ENCODE results near the gene ACLY. TPM values are rescaled to one million over a fixed set of nuclear protein-coding genes. Genes with fewer than 3 reads are reported as not detected.

ACLY gene
- total and polyA plus RNA-seq, 12 donors: 12.1 to 42.2 (median 25.2) TPM

- Histone ChIP-seq H3K4me3 (no peak overlapping the region), H3K9me3 (no peaks in the 10 kb centered on the region), H3K27me3 (no peaks in the 10 kb centered on the region), H3K36me3 (peaks cover 0 to 61% (median 20%) of the 10 kb centered on the region in 9 donors), H3K27ac (no peak overlapping the region), H3K4me1 (no peaks in the 10 kb centered on the region)
- intact Hi-C loops (cut with DNase I): no loop called here
- WGBS, 2 donors: 89 to 90% methylated on average over 19 of the region's 19 CpGs
- DNase-seq (no peak), ATAC-seq (no peak)
- no peak for TF ChIP-seq CTCF (IDR thresholded peaks at IDR 0.05)
Observed at GRCh38 chr17:41825175-41825845, 93.4 kb downstream of the ACLY start.

- Histone ChIP-seq H3K36me3 (peaks cover 0 to 51% (median 10%) of the 10 kb centered on the region in 9 donors), H3K27ac (no peak overlapping the region), H3K4me1 (no peaks in the 10 kb centered on the region), H3K9me3 (no peaks in the 10 kb centered on the region), H3K27me3 (no peaks in the 10 kb centered on the region), H3K4me3 (no peak overlapping the region)
- DNase-seq (no peak), ATAC-seq (no peak)
- 66 to 69% methylated on average over 7 of the region's 7 CpGs for WGBS, 2 donors
- intact Hi-C loops (cut with DNase I): no loop called here
- TF ChIP-seq CTCF (IDR thresholded peaks at IDR 0.05): no peak
Observed at GRCh38 chr17:41824086-41824485, 94.7 kb downstream of the ACLY start.

DNA sequence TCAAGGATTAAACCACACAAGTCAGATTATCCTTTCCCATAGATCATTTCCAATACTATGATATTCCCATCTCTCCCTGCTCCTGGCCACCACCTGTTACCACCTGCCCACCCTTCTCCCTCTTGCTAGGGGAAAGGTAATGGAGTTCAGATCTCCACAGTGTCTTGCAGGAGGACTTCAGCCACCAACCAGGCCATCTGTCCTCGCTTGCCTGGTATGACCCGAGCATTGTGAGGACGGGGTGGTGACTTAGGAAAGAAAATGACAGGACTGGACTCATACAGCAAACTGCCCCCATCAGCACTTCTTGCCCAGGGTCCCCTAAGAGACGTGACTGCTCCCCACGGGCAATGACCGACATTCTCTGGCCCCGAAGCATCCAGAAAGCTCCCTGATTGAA is 95.2 kb downstream of the ACLY start:
- TF ChIP-seq CTCF (IDR thresholded peaks at IDR 0.05): no peak
- intact Hi-C loops (cut with DNase I): no loop called here
- 89 to 92% methylated on average over 7 of the region's 7 CpGs for WGBS, 2 donors

DNA sequence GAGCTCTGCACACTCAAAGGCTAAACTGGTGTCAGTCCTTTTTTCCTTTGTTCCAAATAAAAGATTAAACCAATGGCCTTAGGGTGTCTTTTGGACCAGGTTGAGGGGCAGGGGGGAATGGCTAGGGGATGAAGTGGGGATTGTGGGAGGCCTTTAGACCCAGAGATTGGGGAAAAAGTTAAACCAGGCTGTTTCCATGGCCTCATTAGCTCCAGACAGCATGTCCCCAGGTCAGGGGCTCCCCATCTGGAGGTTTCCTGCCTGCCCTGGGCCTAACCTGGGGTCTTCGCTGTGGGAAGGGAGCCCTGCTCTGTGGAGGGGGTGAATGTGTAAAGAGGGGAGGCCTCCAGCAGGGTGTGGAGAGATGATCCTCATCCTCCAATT is 95.6 kb downstream of the ACLY start:
- ATAC-seq (no peak), DNase-seq (no peak)
- intact Hi-C loops (cut with DNase I): no loop called here
- WGBS, 2 donors: 90 to 93% methylated on average over 1 of the region's 1 CpG
- H3K4me3 ChIP-seq: no peak overlapping the region
- no peaks in the 10 kb centered on the region for H3K4me1 ChIP-seq
- no peak overlapping the region for H3K27ac ChIP-seq
- H3K27me3 ChIP-seq: no peaks in the 10 kb centered on the region
- no peak for TF ChIP-seq CTCF (IDR thresholded peaks at IDR 0.05)
- H3K9me3 ChIP-seq: no peaks in the 10 kb centered on the region
- peaks cover 0 to 45% (median 10%) of the 10 kb centered on the region in 9 donors for H3K36me3 ChIP-seq

More for the DNA sequence above, 95.2 kb downstream of the ACLY start:
- H3K4me1 ChIP-seq: no peaks in the 10 kb centered on the region
- H3K9me3 ChIP-seq: no peaks in the 10 kb centered on the region
- H3K4me3 ChIP-seq: no peak overlapping the region
- no peak overlapping the region for H3K27ac ChIP-seq
- no peak for DNase-seq
- H3K27me3 ChIP-seq: no peaks in the 10 kb centered on the region
- no peak for ATAC-seq
- H3K36me3 ChIP-seq: peaks cover 0 to 45% (median 10%) of the 10 kb centered on the region in 9 donors

Data from heart right ventricle (tissue), 16 donors.